Neutrophil (primary cell): ENCODE results near the gene LCE3A.

ENCODE experiments used
- H3K27ac ChIP-seq: fragments of 200-600 bp; sonication (generic); 2 replicates; pipeline ENCODE4 v1.5.1; 2016; ENCODE audit warnings: mild to moderate bottlenecking, moderate library complexity
- H3K27me3 ChIP-seq: fragments of 200-600 bp; sonication (generic); 2 replicates; pipeline ENCODE4 v1.6.0; 2016; ENCODE audit warnings: mild to moderate bottlenecking
- H3K36me3 ChIP-seq: fragments of 200-600 bp; sonication (generic); 2 replicates; pipeline ENCODE4 v1.5.1; 2017
- H3K4me1 ChIP-seq, 2 experiments: fragments of 200-600 bp in 1 of 2; sonication (generic) in 1 of 2; 1 replicate in 1 of 2; 2 replicates in 1 of 2; pipeline versions ENCODE4 v1.5.1 to v1.6.1; 2013 to 2016; ENCODE audit warnings: low read depth in 1 of 2, low read length in 1 of 2, mild to moderate bottlenecking in 1 of 2, moderate library complexity in 1 of 2; ENCODE audit not compliant: control insufficient read depth in 1 of 2, insufficient read depth in 1 of 2
- H3K4me3 ChIP-seq, 2 experiments: fragments of 200-600 bp in 1 of 2; sonication (generic) in 1 of 2; 1 replicate in 1 of 2; 2 replicates in 1 of 2; pipeline ENCODE4 v1.5.1; 2013 to 2016; ENCODE audit warnings: low read depth in 1 of 2, low read length in 1 of 2, mild to moderate bottlenecking in 1 of 2, moderate library complexity in 1 of 2
- H3K9me3 ChIP-seq: fragments of 200-600 bp; sonication (generic); 2 replicates; pipeline ENCODE4 v1.5.1; 2016
- CTCF ChIP-seq: fragments of 200-600 bp; sonication (generic); IDR thresholded peaks from 2 replicates; pipeline ENCODE4 v1.5.1; 2016; ENCODE audit warnings: antibody characterized with exemption

LCE3A gene

GRCh38 chr1:152656459-152656858, 33.6 kb upstream of the LCE3A start:
- no peak for TF ChIP-seq CTCF
- Histone ChIP-seq H3K4me1 (no peaks in the 10 kb centered on the region), H3K27me3 (peaks cover 27% of the 10 kb centered on the region), H3K4me3 (no peak overlapping the region), H3K27ac (no peak overlapping the region), H3K9me3 (no peaks in the 10 kb centered on the region), H3K36me3 (no peaks in the 10 kb centered on the region)

DNA sequence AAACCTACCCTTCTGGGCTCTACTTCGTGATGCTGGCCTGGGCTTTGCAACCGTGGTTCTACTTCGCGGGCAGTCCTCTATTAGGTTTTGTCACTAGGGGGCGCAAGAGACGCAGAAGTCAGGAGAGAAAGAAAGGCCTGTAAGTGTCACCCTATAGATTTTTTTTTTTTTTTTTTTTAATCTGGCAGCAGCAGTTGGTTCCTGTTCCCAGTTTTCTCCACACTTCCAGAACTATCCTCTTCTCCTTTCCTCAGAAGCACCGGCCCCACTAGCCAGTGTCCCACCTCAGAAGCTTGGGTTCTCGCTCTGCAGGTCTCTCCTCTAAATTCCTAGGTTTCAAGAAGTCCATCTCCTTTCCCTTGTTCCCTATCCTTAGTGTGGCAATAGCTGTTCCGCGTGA, 31.2 kb upstream of the LCE3A start:
- Histone ChIP-seq H3K4me3 (no peak overlapping the region), H3K36me3 (no peaks in the 10 kb centered on the region), H3K27me3 (peaks cover 46% of the 10 kb centered on the region), H3K4me1 (no peaks in the 10 kb centered on the region), H3K27ac (no peak overlapping the region), H3K9me3 (no peaks in the 10 kb centered on the region)
- no peak for TF ChIP-seq CTCF

GRCh38 chr1:152646656-152647055, 23.8 kb upstream of the LCE3A start:
- no peak for TF ChIP-seq CTCF
- Histone ChIP-seq H3K9me3 (no peaks in the 10 kb centered on the region), H3K4me1 (no peaks in the 10 kb centered on the region), H3K27ac (no peak overlapping the region), H3K4me3 (no peak overlapping the region), H3K27me3 (peaks cover 30% of the 10 kb centered on the region), H3K36me3 (no peaks in the 10 kb centered on the region)

DNA sequence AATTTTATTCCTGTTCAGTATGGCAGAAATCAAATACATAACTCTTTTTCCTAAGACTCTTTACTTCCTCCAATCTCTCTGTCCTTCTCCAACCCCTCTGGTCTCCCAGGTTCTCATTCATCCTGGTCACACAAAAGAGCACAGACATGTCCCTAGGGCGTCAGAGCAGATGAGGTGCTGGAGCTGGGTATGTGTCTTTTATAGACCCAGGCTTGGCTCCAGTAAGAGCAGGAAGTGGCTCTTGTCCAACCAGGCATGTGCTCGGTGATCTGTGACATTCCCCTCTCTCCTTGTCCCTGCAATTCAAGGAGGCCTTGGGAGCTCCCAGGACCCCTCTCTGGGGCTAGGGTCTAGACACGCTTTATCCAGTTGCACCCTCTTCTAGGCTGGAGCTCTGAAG, 22.2 kb upstream of the LCE3A start:
- H3K4me1 ChIP-seq, result no peaks in the 10 kb centered on the region
- no peaks in the 10 kb centered on the region for H3K9me3 ChIP-seq
- TF ChIP-seq CTCF, result no peak
- H3K27ac ChIP-seq, result no peak overlapping the region
- peaks cover 16% of the 10 kb centered on the region for H3K27me3 ChIP-seq
- H3K4me3 ChIP-seq, result no peak overlapping the region
- H3K36me3 ChIP-seq, result no peaks in the 10 kb centered on the region

DNA sequence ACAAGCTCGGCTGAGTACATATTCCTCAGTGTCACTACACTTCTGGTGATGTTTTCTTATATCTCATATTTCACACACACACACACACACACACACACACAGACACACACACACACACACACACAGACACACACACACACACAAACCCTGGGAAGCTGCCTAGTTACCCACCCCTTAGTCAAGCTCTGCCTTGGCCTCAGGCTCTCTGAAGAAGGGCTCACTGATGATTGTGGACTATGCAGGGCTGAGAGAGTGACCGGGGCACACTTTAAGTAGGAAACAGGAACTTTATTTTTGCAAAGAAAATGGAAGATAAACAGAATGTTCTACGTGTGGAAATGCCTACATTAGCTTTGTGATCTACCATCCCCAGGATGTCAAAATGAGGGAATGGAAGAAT, 21.0 kb upstream of the LCE3A start:
- H3K4me1 ChIP-seq, result no peaks in the 10 kb centered on the region
- H3K9me3 ChIP-seq, result no peaks in the 10 kb centered on the region
- no peaks in the 10 kb centered on the region for H3K36me3 ChIP-seq
- H3K4me3 ChIP-seq, result no peak overlapping the region
- peaks cover 9% of the 10 kb centered on the region for H3K27me3 ChIP-seq
- H3K27ac ChIP-seq, result no peak overlapping the region
- TF ChIP-seq CTCF, result no peak

GRCh38 chr1:152640351-152640750, 17.4 kb upstream of the LCE3A start:
- TF ChIP-seq CTCF, result no peak
- peaks cover 5% of the 10 kb centered on the region for H3K27me3 ChIP-seq
- no peaks in the 10 kb centered on the region for H3K36me3 ChIP-seq
- H3K9me3 ChIP-seq, result no peaks in the 10 kb centered on the region
- H3K27ac ChIP-seq, result no peak overlapping the region
- H3K4me3 ChIP-seq, result no peak overlapping the region
- H3K4me1 ChIP-seq, result no peaks in the 10 kb centered on the region
